Midbrain (tissue), 1 donor: ENCODE measurements around the gene DCAF15.
"Not testable (repeated sequence)": the region's sequence is repeated elsewhere in the genome, so short reads cannot be mapped to it uniquely, and the experiment has no call there.

Experiments used
- DNase-seq: peaks from one replicate; lab custom pipeline; 2025; lab: John Stamatoyannopoulos, UW

DCAF15 gene

GRCh38 chr19:13952154-13952930 lies at the start of gene DCAF15:
DCAF15 (plus strand) TSS chr19:13952509; CDS start chr19:13952513, 4 bp downstream.
- peak; percentile 100 for DNase-seq

- no peak for DNase-seq
Measured at GRCh38 chr19:13902993-13903555, 49.2 kb upstream of the DCAF15 start.

- DNase-seq, result peak; percentile 90
Measured at GRCh38 chr19:13905634-13906520, 46.4 kb upstream of the DCAF15 start, which contains the start of the genes BRME1 and CC2D1A. BRME1 (minus strand) TSS chr19:13906117; CDS start chr19:13904892, 1,225 bp downstream. CC2D1A (plus strand) TSS chr19:13906201; CDS start chr19:13906442, 241 bp downstream.

- no peak for DNase-seq
Measured at GRCh38 chr19:13906521-13906904, 45.8 kb upstream of the DCAF15 start.

GRCh38 chr19:13906910-13907309 lies 45.4 kb upstream of the DCAF15 start:
- DNase-seq, result no peak

- DNase-seq, result no peak
Measured at GRCh38 chr19:13908674-13909073, 43.6 kb upstream of the DCAF15 start.

GRCh38 chr19:13909430-13909829 lies 42.9 kb upstream of the DCAF15 start:
- DNase-seq, result no peak

GRCh38 chr19:13913352-13913751 lies 39.0 kb upstream of the DCAF15 start:
- DNase-seq, result no peak

GRCh38 chr19:13914777-13915176 lies 37.5 kb upstream of the DCAF15 start:
- no peak for DNase-seq

- DNase-seq, result no peak
Measured at GRCh38 chr19:13917888-13918406, 34.4 kb upstream of the DCAF15 start.

- no peak for DNase-seq
Measured at GRCh38 chr19:13918726-13919411, 33.4 kb upstream of the DCAF15 start.

- DNase-seq, result no peak
Measured at GRCh38 chr19:13920524-13920923, 31.8 kb upstream of the DCAF15 start.

- peak; percentile 39 for DNase-seq
Measured at GRCh38 chr19:13920940-13921747, 31.2 kb upstream of the DCAF15 start.

- not testable (repeated sequence) for DNase-seq
Measured at GRCh38 chr19:13922118-13922517, 30.2 kb upstream of the DCAF15 start.

GRCh38 chr19:13923194-13923987 lies 28.9 kb upstream of the DCAF15 start:
- no peak for DNase-seq

- no peak for DNase-seq
Measured at GRCh38 chr19:13926010-13926409, 26.3 kb upstream of the DCAF15 start.

- DNase-seq, result no peak
Measured at GRCh38 chr19:13926715-13927114, 25.6 kb upstream of the DCAF15 start.

- DNase-seq, result no peak
Measured at GRCh38 chr19:13929340-13929739, 23.0 kb upstream of the DCAF15 start.

GRCh38 chr19:13929956-13930355 lies 22.4 kb upstream of the DCAF15 start:
- no peak for DNase-seq

- DNase-seq, result no peak
Measured at GRCh38 chr19:13930402-13930801, 21.9 kb upstream of the DCAF15 start.
